HG03196 (cell line): ENCODE results near the gene SLC24A5.

ENCODE experiments used
- ATAC-seq: cut with Tn5 transposase; IDR thresholded peaks from one replicate; pipeline ENCODE4 v1.9.1; 2021; ENCODE audit not compliant: unreplicated experiment

SLC24A5 gene

DNA sequence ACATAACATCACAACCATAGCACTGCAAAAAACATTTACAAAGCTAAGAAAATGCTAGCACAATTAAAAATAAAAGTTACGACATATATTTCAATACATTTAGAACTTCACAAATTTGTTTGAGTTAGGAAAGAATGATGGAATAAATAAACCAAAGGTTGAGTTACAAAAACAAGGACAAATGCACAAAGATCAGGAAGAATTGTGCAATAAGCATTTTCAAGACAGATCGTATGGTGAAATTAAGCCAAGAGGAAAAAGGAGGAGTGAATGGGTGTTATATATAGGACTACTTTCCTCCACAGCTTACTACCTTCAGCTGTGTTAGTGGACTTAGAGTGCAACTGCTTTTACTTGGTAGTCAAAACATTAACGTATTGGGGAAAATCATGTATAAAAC lies 64.7 kb downstream of the SLC24A5 start:
- no peak for ATAC-seq

DNA sequence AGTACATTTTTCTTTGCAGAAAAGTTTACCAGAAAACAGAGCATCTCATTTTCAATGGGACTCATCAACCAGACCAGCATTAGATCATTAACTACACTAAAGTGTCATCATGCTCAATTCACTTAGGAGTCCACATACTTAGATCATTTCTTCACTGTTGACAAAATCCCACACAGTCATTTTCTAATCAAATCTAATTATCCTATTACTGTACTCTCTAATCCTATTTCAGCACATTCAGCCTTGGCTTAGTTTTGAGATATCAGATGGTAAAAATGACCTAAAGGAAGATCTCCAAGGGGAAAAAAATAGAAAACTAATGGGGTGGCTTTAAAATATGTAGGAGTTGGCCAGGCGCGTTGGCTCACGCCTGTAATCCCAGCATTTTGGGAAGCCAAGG lies 65.5 kb downstream of the SLC24A5 start:
- ATAC-seq: no peak

DNA sequence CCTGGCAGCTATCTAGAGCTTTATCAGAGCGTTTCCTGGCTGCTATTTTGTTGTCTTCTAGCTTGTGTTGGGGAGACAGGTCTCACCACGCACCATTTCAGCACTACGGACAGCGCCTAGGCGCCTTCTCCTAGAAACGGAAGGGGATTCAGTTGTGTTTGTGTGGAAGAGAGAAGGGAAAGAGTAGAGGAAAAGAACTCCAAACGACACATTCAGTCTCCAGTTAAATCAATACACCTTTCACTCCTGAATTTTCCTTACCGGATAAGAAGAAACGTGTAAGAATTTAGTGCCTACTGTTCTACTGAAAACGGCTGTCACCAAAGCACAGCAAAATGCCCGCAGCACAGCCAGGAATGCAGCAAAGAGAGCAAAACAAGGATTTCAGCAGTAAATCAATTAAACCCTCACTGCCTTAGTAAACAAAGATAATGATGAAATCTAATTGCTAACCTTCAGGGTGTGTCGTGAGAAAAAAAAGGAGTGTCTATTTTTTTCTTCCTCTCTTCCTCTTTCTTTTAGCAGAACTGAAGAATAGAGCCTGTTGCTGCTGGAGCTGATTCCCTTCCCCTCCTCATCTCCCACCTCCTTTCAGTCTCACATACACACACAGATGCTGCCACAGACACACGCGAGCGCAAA lies 70.3 kb downstream of the SLC24A5 start:
- no peak for ATAC-seq

DNA sequence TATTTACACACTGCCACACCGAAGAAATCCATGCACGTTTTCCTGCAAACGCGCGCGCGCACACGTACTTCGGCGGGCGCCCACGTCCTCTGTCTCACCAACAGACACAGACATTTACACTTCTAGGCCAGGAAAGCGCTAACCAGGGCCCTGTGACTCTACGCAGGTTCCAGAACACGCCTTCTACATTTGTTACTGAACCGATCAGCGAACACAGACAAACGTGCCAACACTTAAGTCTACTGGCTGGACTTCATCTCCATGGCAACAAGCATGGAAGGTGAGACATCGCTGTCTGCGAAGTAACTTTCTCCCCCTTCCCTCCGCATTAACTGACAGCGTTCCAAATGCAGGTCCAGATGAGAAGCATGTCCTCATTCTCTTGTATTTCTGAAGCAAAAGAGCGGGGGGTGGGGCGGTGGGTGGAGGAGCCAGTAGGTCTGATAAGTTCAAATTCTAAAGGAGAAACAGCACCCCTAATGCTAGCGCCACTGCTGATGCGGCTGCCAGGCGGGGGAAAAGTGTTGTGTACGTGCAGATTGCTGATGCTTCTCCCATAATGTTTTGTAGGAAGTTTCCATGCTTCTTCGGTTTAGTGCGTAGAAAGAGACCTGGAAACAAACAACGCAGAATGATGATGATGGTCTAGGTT lies 70.9 kb downstream of the SLC24A5 start, which contains the start of gene CTXN2:
Gene CTXN2 (plus strand): TSS at position 92 of the 652 bp plus-strand sequence. CDS start 9,636 bp downstream, outside the sequence.
- no peak for ATAC-seq
